Activated naive CD8-positive, alpha-beta T cell treated with anti-CD3 and anti-CD28 coated beads, Interleukin-2, amount 50 U/mL, for 24 hours (primary cell): ENCODE measurements around the gene TOR1A.

ENCODE experiments used
- ATAC-seq: fragments of 150-1000 bp; cut with Tn5 transposase; one replicate; pipeline ENCODE4 v1.10.0; 2021
- DNase-seq: peaks from one replicate; pipeline ENCODE4 v3.0.0; 2021
- H3K27ac Mint-ChIP-seq: one replicate; pipeline ENCODE4 v1.8.0; 2021; ENCODE audit warnings: mild to moderate bottlenecking, mixed read lengths
- H3K27me3 Mint-ChIP-seq: one replicate; pipeline ENCODE4 v1.8.0; 2021; ENCODE audit warnings: mixed read lengths
- H3K36me3 Mint-ChIP-seq: one replicate; pipeline ENCODE4 v1.8.0; 2021; ENCODE audit warnings: low read depth, mixed read lengths
- H3K4me1 Mint-ChIP-seq: one replicate; pipeline ENCODE4 v1.8.0; 2021; ENCODE audit warnings: mixed read lengths
- H3K4me3 Mint-ChIP-seq: one replicate; pipeline ENCODE4 v1.8.0; 2021; ENCODE audit warnings: mild to moderate bottlenecking, moderate library complexity, mixed read lengths
- H3K9me3 Mint-ChIP-seq: one replicate; pipeline ENCODE4 v1.8.0; 2021; ENCODE audit warnings: mixed read lengths

Gene TOR1A

GRCh38 chr9:129816501-129817435 is 7.2 kb downstream of the TOR1A start:
- Mint-ChIP-seq H3K9me3 (no peaks in the 10 kb centered on the region), H3K4me1 (peaks cover 4% of the 10 kb centered on the region), H3K27me3 (no peaks in the 10 kb centered on the region), H3K36me3 (peaks cover 41% of the 10 kb centered on the region), H3K27ac (no peak overlapping the region), H3K4me3 (no peak overlapping the region)
- DNase-seq (no peak), ATAC-seq (no peak)

- no peak overlapping the region for H3K27ac Mint-ChIP-seq
- peaks cover 4% of the 10 kb centered on the region for H3K4me1 Mint-ChIP-seq
- no peak overlapping the region for H3K4me3 Mint-ChIP-seq
- peaks cover 44% of the 10 kb centered on the region for H3K36me3 Mint-ChIP-seq
- no peak for ATAC-seq
- no peaks in the 10 kb centered on the region for H3K27me3 Mint-ChIP-seq
- no peaks in the 10 kb centered on the region for H3K9me3 Mint-ChIP-seq
- DNase-seq = no peak
Measured at GRCh38 chr9:129815278-129815677, 8.7 kb downstream of the TOR1A start.

DNA sequence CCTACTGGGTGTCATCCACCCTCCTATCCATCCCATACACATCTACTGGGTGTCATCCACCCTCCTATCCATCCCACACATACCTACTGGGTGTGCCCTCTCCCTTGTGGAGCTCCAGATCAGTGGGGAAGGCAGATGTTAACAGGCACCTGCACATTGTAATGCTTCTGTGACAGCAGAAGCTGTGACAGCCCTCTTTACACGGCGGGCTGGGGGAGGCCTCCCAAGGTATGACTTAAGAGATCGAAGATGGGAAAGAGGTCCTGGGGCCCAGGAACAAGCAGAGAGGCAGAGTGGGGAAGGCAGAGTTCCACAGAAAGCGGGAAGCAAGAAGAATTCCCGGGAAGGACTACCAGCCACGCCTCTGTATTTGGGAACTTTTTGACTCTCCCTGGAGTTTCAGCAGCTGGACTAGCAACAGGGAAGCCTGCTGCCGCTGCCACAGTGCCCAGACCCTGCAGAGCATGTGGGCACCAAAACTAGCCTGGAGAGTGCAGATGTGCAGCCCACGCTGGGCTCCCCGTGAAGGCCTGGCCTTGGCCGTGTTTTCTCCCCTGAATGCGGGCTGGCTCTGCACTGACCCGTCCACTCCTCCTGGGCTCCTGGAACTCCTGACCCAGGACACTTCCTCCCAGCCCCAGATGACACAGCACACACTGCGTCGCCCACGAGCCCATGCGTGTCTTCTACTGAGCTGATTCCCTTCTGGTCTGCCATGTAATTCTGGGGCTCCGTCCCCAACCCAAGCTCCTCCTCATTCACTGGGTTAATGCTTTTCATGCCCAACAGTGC is 9.3 kb downstream of the TOR1A start:
- no peak for ATAC-seq
- peaks cover 47% of the 10 kb centered on the region for H3K36me3 Mint-ChIP-seq
- H3K27ac Mint-ChIP-seq = no peak overlapping the region
- H3K9me3 Mint-ChIP-seq = no peaks in the 10 kb centered on the region
- no peaks in the 10 kb centered on the region for H3K27me3 Mint-ChIP-seq
- no peak overlapping the region for H3K4me3 Mint-ChIP-seq
- no peak for DNase-seq
- H3K4me1 Mint-ChIP-seq = peaks cover 4% of the 10 kb centered on the region

DNA sequence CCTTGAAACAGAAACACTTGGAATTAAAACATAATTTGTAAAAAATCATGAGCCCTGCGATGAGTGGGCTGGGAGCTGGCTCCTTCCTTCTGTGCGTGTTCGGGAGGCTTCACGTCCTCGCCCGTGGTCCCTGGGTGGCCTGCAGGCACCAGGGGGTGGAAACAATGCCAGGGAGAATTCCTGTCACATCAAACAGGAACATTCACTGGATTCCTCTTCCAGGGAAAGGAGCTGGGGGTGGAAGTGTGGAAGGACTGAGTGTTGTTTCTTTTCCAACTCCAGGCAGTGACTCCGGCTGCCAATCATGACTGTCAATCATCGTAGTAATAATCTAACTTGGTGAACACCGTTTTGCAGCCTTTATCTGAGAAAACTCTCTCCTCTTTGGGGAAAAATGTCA is 10.3 kb downstream of the TOR1A start:
- Mint-ChIP-seq H3K27ac (no peak overlapping the region), H3K36me3 (peaks cover 47% of the 10 kb centered on the region), H3K9me3 (no peaks in the 10 kb centered on the region), H3K4me1 (peaks cover 4% of the 10 kb centered on the region), H3K27me3 (no peaks in the 10 kb centered on the region), H3K4me3 (no peak overlapping the region)
- no peak for ATAC-seq
- no peak for DNase-seq

GRCh38 chr9:129812385-129812784 is 11.6 kb downstream of the TOR1A start:
- no peak for ATAC-seq
- peaks cover 4% of the 10 kb centered on the region for H3K4me1 Mint-ChIP-seq
- peaks cover 42% of the 10 kb centered on the region for H3K36me3 Mint-ChIP-seq
- H3K27me3 Mint-ChIP-seq = no peaks in the 10 kb centered on the region
- H3K9me3 Mint-ChIP-seq = no peaks in the 10 kb centered on the region
- no peak overlapping the region for H3K27ac Mint-ChIP-seq
- H3K4me3 Mint-ChIP-seq = no peak overlapping the region
- DNase-seq = no peak

GRCh38 chr9:129811967-129812363 is 12.0 kb downstream of the TOR1A start:
- Mint-ChIP-seq H3K4me3 (no peak overlapping the region), H3K9me3 (no peaks in the 10 kb centered on the region), H3K36me3 (peaks cover 42% of the 10 kb centered on the region), H3K27me3 (no peaks in the 10 kb centered on the region), H3K27ac (no peak overlapping the region), H3K4me1 (peaks cover 5% of the 10 kb centered on the region)
- DNase-seq (no peak), ATAC-seq (peak; percentile 27)

- Mint-ChIP-seq H3K27me3 (no peaks in the 10 kb centered on the region), H3K4me3 (no peak overlapping the region), H3K27ac (no peak overlapping the region), H3K36me3 (peaks cover 41% of the 10 kb centered on the region), H3K4me1 (peaks cover 13% of the 10 kb centered on the region), H3K9me3 (no peaks in the 10 kb centered on the region)
- DNase-seq (no peak), ATAC-seq (no peak)
Measured at GRCh38 chr9:129810788-129811187, 13.1 kb downstream of the TOR1A start.

DNA sequence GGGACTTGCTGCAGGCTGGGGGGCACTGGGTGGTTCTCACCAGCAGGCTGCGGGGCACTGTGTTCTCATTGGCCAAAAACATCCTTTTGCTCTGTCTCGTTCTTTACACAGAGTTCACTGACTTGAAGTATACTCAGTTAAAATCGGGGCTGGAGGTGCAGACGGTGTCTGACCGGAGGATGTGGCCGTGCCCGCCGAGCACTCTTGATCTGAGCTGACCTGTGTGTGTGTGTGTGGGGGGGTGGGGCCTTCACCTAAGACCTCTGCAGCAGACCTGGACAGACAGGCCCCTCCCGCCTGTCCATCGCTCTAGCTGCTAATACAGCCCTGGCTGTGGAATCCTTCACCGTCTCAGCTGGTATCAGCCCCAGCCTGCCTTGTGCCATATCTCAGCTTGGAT is 13.8 kb downstream of the TOR1A start:
- Mint-ChIP-seq H3K4me3 (no peak overlapping the region), H3K27me3 (no peaks in the 10 kb centered on the region), H3K27ac (no peak overlapping the region), H3K4me1 (peaks cover 18% of the 10 kb centered on the region), H3K9me3 (no peaks in the 10 kb centered on the region), H3K36me3 (peaks cover 38% of the 10 kb centered on the region)
- DNase-seq (no peak), ATAC-seq (no peak)

- Mint-ChIP-seq H3K27me3 (no peaks in the 10 kb centered on the region), H3K4me1 (peaks cover 20% of the 10 kb centered on the region), H3K9me3 (no peaks in the 10 kb centered on the region), H3K4me3 (no peak overlapping the region), H3K36me3 (peaks cover 39% of the 10 kb centered on the region), H3K27ac (peak overlapping the region; percentile 34)
- no peak for ATAC-seq
- no peak for DNase-seq
Measured at GRCh38 chr9:129809346-129809745, 14.6 kb downstream of the TOR1A start.

GRCh38 chr9:129806061-129806460 is 17.9 kb downstream of the TOR1A start:
- Mint-ChIP-seq H3K27me3 (no peaks in the 10 kb centered on the region), H3K4me1 (peaks cover 24% of the 10 kb centered on the region), H3K27ac (peak overlapping the region; percentile 68), H3K36me3 (peaks cover 40% of the 10 kb centered on the region), H3K9me3 (no peaks in the 10 kb centered on the region), H3K4me3 (no peak overlapping the region)
- ATAC-seq (no peak), DNase-seq (no peak)

GRCh38 chr9:129803676-129804060 is 20.3 kb downstream of the TOR1A start:
- H3K4me1 Mint-ChIP-seq = peaks cover 24% of the 10 kb centered on the region
- peak; percentile 8 for ATAC-seq
- H3K36me3 Mint-ChIP-seq = peaks cover 22% of the 10 kb centered on the region
- H3K27ac Mint-ChIP-seq = peak overlapping the region; percentile 73
- H3K27me3 Mint-ChIP-seq = no peaks in the 10 kb centered on the region
- DNase-seq = peak; percentile 15
- no peaks in the 10 kb centered on the region for H3K9me3 Mint-ChIP-seq
- H3K4me3 Mint-ChIP-seq = peak overlapping the region; percentile 86

GRCh38 chr9:129802833-129803675 is 20.9 kb downstream of the TOR1A start, which contains the start of gene TOR1B:
TSS of gene TOR1B (plus strand) at chr9:129803184. CDS start at chr9:129803213, 29 bp downstream.
- peaks cover 21% of the 10 kb centered on the region for H3K36me3 Mint-ChIP-seq
- H3K4me1 Mint-ChIP-seq = peaks cover 24% of the 10 kb centered on the region
- no peaks in the 10 kb centered on the region for H3K27me3 Mint-ChIP-seq
- peak; percentile 96 for DNase-seq
- peak within 1 kb of the TSS; percentile 82 for H3K27ac Mint-ChIP-seq
- peak within 1 kb of the TSS; percentile 86 for H3K4me3 Mint-ChIP-seq
- peak; percentile 92 for ATAC-seq
- no peaks in the 10 kb centered on the region for H3K9me3 Mint-ChIP-seq

GRCh38 chr9:129801504-129801903 is 22.4 kb downstream of the TOR1A start:
- DNase-seq = no peak
- H3K4me1 Mint-ChIP-seq = peaks cover 22% of the 10 kb centered on the region
- H3K9me3 Mint-ChIP-seq = no peaks in the 10 kb centered on the region
- H3K27me3 Mint-ChIP-seq = no peaks in the 10 kb centered on the region
- ATAC-seq = no peak
- H3K27ac Mint-ChIP-seq = no peak overlapping the region
- H3K36me3 Mint-ChIP-seq = peaks cover 13% of the 10 kb centered on the region
- H3K4me3 Mint-ChIP-seq = no peak overlapping the region

GRCh38 chr9:129798973-129799372 is 25.0 kb downstream of the TOR1A start:
- Mint-ChIP-seq H3K27ac (no peak overlapping the region), H3K9me3 (no peaks in the 10 kb centered on the region), H3K36me3 (no peaks in the 10 kb centered on the region), H3K27me3 (no peaks in the 10 kb centered on the region), H3K4me3 (no peak overlapping the region), H3K4me1 (peaks cover 4% of the 10 kb centered on the region)
- no peak for ATAC-seq
- no peak for DNase-seq
